Transverse colon (tissue), 3 donors: ENCODE results near the gene DEK.

Experiments used
- EP300 ChIP-seq: sonication (generic); formaldehyde crosslinking; IDR thresholded peaks from one replicate; pipeline ENCODE4 v1.6.1; 2017; ENCODE audit warnings: antibody characterized with exemption, low read depth
- POLR2A ChIP-seq: fragments of 450-650 bp; IDR thresholded peaks from one replicate; pipeline ENCODE4 v1.6.1; 2016; ENCODE audit warnings: antibody characterized with exemption, mild to moderate bottlenecking, moderate library complexity
- TF ChIP-seq, protein P1 (sequence below), 5 experiments: fragments of 200-600 bp in 3 of 5; fragments of 450-650 bp in 2 of 5; sonication (generic) in 3 of 5; IDR thresholded peaks; 1 replicate in 2 of 5; 2 replicates in 3 of 5; pipeline ENCODE4 v1.5.1; 2016 to 2017; ENCODE audit warnings: antibody characterized with exemption in 5 of 5, inconsistent platforms in 3 of 5, mild to moderate bottlenecking in 2 of 5, moderate library complexity in 1 of 5

DNA sequence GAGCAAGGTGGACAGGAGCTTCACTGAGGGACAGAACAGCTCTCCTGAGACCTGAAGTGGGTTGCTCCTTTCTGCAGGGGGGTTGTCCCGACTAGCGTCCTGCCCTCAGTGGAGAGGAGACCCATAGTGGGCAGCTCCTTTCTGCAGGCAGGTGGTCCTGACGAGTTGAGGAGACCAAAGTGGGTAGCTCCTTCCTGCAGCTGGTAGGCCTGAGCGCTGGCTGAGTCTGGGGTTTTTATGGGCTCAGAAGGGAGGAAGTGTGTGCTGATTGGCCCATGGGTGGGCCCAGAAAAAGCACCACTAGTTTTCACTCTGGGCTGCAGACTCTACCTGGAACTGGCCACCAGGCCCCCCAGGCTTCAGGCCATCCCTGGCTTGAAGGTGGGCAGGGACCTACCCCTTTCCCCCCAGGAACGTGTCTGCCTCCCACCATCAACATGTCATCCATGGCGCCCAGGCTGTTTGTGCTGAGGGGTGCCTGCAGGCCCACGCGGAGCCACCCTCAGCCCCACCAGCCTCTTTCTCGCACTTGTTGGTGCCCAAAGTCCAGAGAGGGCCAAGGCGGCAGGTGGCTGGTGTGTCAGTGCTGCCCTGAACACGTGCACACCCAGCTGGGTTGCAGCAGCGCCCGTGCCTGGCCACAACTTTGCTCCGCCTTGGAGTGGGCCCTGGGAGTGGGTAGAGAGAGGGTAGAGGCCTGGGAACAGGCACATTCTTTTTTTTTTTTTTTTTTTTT, 1.6 kb upstream of the DEK start:
- TF ChIP-seq, protein P1, sequence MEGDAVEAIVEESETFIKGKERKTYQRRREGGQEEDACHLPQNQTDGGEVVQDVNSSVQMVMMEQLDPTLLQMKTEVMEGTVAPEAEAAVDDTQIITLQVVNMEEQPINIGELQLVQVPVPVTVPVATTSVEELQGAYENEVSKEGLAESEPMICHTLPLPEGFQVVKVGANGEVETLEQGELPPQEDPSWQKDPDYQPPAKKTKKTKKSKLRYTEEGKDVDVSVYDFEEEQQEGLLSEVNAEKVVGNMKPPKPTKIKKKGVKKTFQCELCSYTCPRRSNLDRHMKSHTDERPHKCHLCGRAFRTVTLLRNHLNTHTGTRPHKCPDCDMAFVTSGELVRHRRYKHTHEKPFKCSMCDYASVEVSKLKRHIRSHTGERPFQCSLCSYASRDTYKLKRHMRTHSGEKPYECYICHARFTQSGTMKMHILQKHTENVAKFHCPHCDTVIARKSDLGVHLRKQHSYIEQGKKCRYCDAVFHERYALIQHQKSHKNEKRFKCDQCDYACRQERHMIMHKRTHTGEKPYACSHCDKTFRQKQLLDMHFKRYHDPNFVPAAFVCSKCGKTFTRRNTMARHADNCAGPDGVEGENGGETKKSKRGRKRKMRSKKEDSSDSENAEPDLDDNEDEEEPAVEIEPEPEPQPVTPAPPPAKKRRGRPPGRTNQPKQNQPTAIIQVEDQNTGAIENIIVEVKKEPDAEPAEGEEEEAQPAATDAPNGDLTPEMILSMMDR (IDR thresholded peaks at IDR 0.05) = no peak
- TF ChIP-seq EP300 (no peak), POLR2A (no peak)
